Lower leg skin (tissue), 4 donors: ENCODE measurements around the gene GAREM1. TPM values are rescaled to one million over a fixed set of nuclear protein-coding genes. Genes with fewer than 3 reads are reported as not detected.

Source experiments
- DNase-seq, 2 donors: peaks; one replicate each; pipeline ENCODE4 v3.0.0-alpha.2; 2019; ENCODE audit warnings: low spot score in 2 of 2
- H3K4me3 ChIP-seq: fragments of 200-600 bp; sonication (generic); 2 replicates; pipeline ENCODE4 v1.5.1; 2017; ENCODE audit warnings: mild to moderate bottlenecking, low read depth; ENCODE audit not compliant: poor library complexity, severe bottlenecking
- CTCF ChIP-seq, 3 donors: fragments of 450-650 bp; IDR thresholded peaks; one replicate each; pipeline ENCODE4 v1.5.1; 2016; ENCODE audit warnings: antibody characterized with exemption in 3 of 3, mild to moderate bottlenecking in 3 of 3, moderate library complexity in 2 of 3
- POLR2A ChIP-seq, 2 donors: fragments of 450-650 bp; IDR thresholded peaks; one replicate each; pipeline ENCODE4 v1.6.1; 2016 to 2017; ENCODE audit warnings: antibody characterized with exemption in 2 of 2, mild to moderate bottlenecking in 1 of 2, moderate library complexity in 1 of 2
- WGBS, 2 donors: methylation state at CpG; one replicate each; pipeline ENCODE4 v1.1.5; 2018; 5-methylcytosine and 5-hydroxymethylcytosine counted together
- intact Hi-C: fragments of 100-400 bp; cut with DNase I; formaldehyde crosslinking; loops from one replicate; pipeline ENCODE4 v1.15.0; 2023; ENCODE audit warnings: low total_unique reads
- total RNA-seq, 4 donors: library from RNA; depleted of rRNA; stranded (reverse); fragments of >200 nt; gene quantifications; one replicate each; pipeline ENCODE4 v1.1.0, GENCODE V29; 2016

The GAREM1 gene
- total RNA-seq, 4 donors from 2014 or later, result 41.1 to 70.9 (median 49.6) TPM

GRCh38 chr18:32389858-32390257, 80.8 kb downstream of the GAREM1 start:
- TF ChIP-seq POLR2A (IDR thresholded peaks at IDR 0.05) (no peak), CTCF (IDR thresholded peaks at IDR 0.05) (no peak)
- intact Hi-C loops, result no loop called here
- H3K4me3 ChIP-seq, result no peak overlapping the region
- no peak for DNase-seq
- WGBS, 2 donors, result 66 to 80% methylated on average over 4 of the region's 4 CpGs

GRCh38 chr18:32389191-32389590, 81.5 kb downstream of the GAREM1 start:
- intact Hi-C loops, result no loop called here
- TF ChIP-seq POLR2A (IDR thresholded peaks at IDR 0.05) (no peak), CTCF (IDR thresholded peaks at IDR 0.05) (no peak)
- no peak overlapping the region for H3K4me3 ChIP-seq
- WGBS, 2 donors, result 83 to 95% methylated on average over 1 of the region's 1 CpG
- DNase-seq, result no peak

GRCh38 chr18:32386471-32386870, 84.2 kb downstream of the GAREM1 start:
- H3K4me3 ChIP-seq, result no peak overlapping the region
- DNase-seq, result no peak
- intact Hi-C loops, result no loop called here
- 67 to 71% methylated on average over 5 of the region's 5 CpGs for WGBS, 2 donors
- TF ChIP-seq POLR2A (IDR thresholded peaks at IDR 0.05), result no peak
- no peak for TF ChIP-seq CTCF (IDR thresholded peaks at IDR 0.05)

GRCh38 chr18:32383050-32383819, 87.4 kb downstream of the GAREM1 start:
- intact Hi-C loops, result no loop called here
- H3K4me3 ChIP-seq, result no peak overlapping the region
- WGBS, 2 donors, result 33 to 35% methylated on average over 4 of the region's 4 CpGs
- peak in 1 of 3 donors; percentile 45 for TF ChIP-seq CTCF (IDR thresholded peaks at IDR 0.05)
- TF ChIP-seq POLR2A (IDR thresholded peaks at IDR 0.05), result no peak
- DNase-seq, result no peak

- intact Hi-C loops, result no loop called here
- no peak for TF ChIP-seq CTCF (IDR thresholded peaks at IDR 0.05)
- TF ChIP-seq POLR2A (IDR thresholded peaks at IDR 0.05), result no peak
- 70 to 84% methylated on average over 2 of the region's 2 CpGs for WGBS, 2 donors
- H3K4me3 ChIP-seq, result no peak overlapping the region
- DNase-seq, result no peak
These were observed 88.9 kb downstream of the GAREM1 start for GRCh38 chr18:32381761-32382160.

- no peak overlapping the region for H3K4me3 ChIP-seq
- DNase-seq, result no peak
- TF ChIP-seq POLR2A (IDR thresholded peaks at IDR 0.05), result no peak
- no peak for TF ChIP-seq CTCF (IDR thresholded peaks at IDR 0.05)
- intact Hi-C loops, result no loop called here
- 76 to 87% methylated on average over 1 of the region's 1 CpG for WGBS, 2 donors
These were observed 90.1 kb downstream of the GAREM1 start for GRCh38 chr18:32380559-32380958.
